GM19328 (cell line): Measurements from ENCODE around the gene FUT3.
"Not testable (repeated sequence)": the region's sequence is repeated elsewhere in the genome, so short reads cannot be mapped to it uniquely, and the experiment has no call there.

Experiments used
- ATAC-seq: cut with Tn5 transposase; IDR thresholded peaks from one replicate; pipeline ENCODE4 v1.9.1; 2021; ENCODE audit warnings: mild to moderate bottlenecking, moderate library complexity; ENCODE audit not compliant: unreplicated experiment

The FUT3 gene

GRCh38 chr19:5850189-5850588, 1.1 kb downstream of the FUT3 start:
- no peak for ATAC-seq

GRCh38 chr19:5848621-5849020, 2.6 kb downstream of the FUT3 start:
- ATAC-seq: not testable (repeated sequence)

GRCh38 chr19:5847846-5848245, 3.4 kb downstream of the FUT3 start:
- not testable (repeated sequence) for ATAC-seq

GRCh38 chr19:5844456-5845433, 6.5 kb downstream of the FUT3 start:
- ATAC-seq: no peak

GRCh38 chr19:5843295-5843927, 7.8 kb downstream of the FUT3 start:
- ATAC-seq: no peak

GRCh38 chr19:5841735-5842111, 9.5 kb downstream of the FUT3 start:
- ATAC-seq: not testable (repeated sequence)

GRCh38 chr19:5839065-5840017, 11.9 kb downstream of the FUT3 start, which contains the start of gene FUT6:
Gene FUT6, minus strand, starts transcription at chr19:5839702. Its CDS starts 7,135 bp downstream, at chr19:5832567.
- ATAC-seq: no peak

- ATAC-seq: no peak
These were observed 12.7 kb downstream of the FUT3 start for GRCh38 chr19:5838353-5839064.

- no peak for ATAC-seq
These were observed 13.4 kb downstream of the FUT3 start for GRCh38 chr19:5837761-5838352.

- ATAC-seq: no peak
These were observed 18.6 kb downstream of the FUT3 start for GRCh38 chr19:5832527-5833216.

GRCh38 chr19:5832061-5832460, 19.2 kb downstream of the FUT3 start:
- no peak for ATAC-seq

GRCh38 chr19:5831159-5831558, 20.1 kb downstream of the FUT3 start:
- no peak for ATAC-seq

GRCh38 chr19:5829567-5830310, 21.5 kb downstream of the FUT3 start:
- no peak for ATAC-seq

- ATAC-seq: no peak
These were observed 22.3 kb downstream of the FUT3 start for GRCh38 chr19:5828661-5829566.

GRCh38 chr19:5827891-5828660, 23.2 kb downstream of the FUT3 start:
- ATAC-seq: peak; percentile 68

GRCh38 chr19:5827342-5827890, 23.8 kb downstream of the FUT3 start:
- ATAC-seq: no peak
